ENCODE measurements around the gene TMPRSS3.

GRCh38 chr21:42336054-42336453 lies 59.8 kb downstream of the TMPRSS3 start:
- TF ChIP-seq TEAD4 (IDR thresholded peaks at IDR 0.05), result no peak
- TF ChIP-seq EP300 (IDR thresholded peaks at IDR 0.05; ENCODE audit: borderline replicate concordance), result no peak
- TF ChIP-seq TAF1 (IDR thresholded peaks at IDR 0.05; ENCODE audit: low read depth), result no peak
- TF ChIP-seq YY1 (IDR thresholded peaks at IDR 0.05; ENCODE audit: low read depth), result no peak
- TF ChIP-seq REST (IDR thresholded peaks at IDR 0.05; ENCODE audit: low read depth), result no peak
- TF ChIP-seq CREB1 (IDR thresholded peaks at IDR 0.05; ENCODE audit: low read depth), result no peak

All from Ishikawa (cell line).